Endothelial cell of umbilical vein (primary cell): ENCODE measurements around the gene EIF4A3. TPM values are rescaled to one million over a fixed set of nuclear protein-coding genes. Genes with fewer than 3 reads are reported as not detected.

Source experiments
- BruUV-seq: library from RNA; stranded (reverse); fragments of 400-500 nt; replicated peaks from 2 replicates; lab custom pipeline; 2021; lab: Mats Ljungman, UMichigan
- CTCF ChIA-PET: fragments of 300-600, 350-600 bp; sonication (Branson Sonifier 250); formaldehyde crosslinking; loops from one replicate; lab custom pipeline; 2021; ENCODE audit warnings: antibody characterized with exemption, inconsistent platforms; lab: Charles Lee
- POLR2A ChIA-PET: fragments of 300-600, 350-600 bp; sonication (Branson Sonifier 250); formaldehyde crosslinking; loops from one replicate; lab custom pipeline; 2021; ENCODE audit warnings: antibody characterized with exemption, inconsistent platforms; lab: Charles Lee
- DNase-seq: peaks from one replicate; pipeline ENCODE4 v3.0.0-alpha.2; 2011; ENCODE audit warnings: low read depth, low spot score
- FAIRE-seq: peaks from 2 replicates; lab custom pipeline; 2011; peaks lifted over from hg19 to GRCh38; lab: Jason Lieb, UNC
- H2AFZ ChIP-seq: 2 replicates; pipeline ENCODE4 v1.6.0; 2012; ENCODE audit warnings: low read depth, low read length, control low read depth, inconsistent platforms
- H3K27ac ChIP-seq: 2 replicates; pipeline ENCODE4 v1.5.1; 2011; ENCODE audit warnings: low read depth, mild to moderate bottlenecking, control low read depth, low read length, moderate library complexity; ENCODE audit not compliant: insufficient read depth
- H3K27me3 ChIP-seq, 2 experiments: 2 replicates each; pipeline versions ENCODE4 v1.6.0 to v1.6.1; 2011; ENCODE audit warnings: low read length in 2 of 2, mixed read lengths in 1 of 2; ENCODE audit not compliant: control insufficient read depth in 2 of 2, insufficient read depth in 2 of 2
- H3K36me3 ChIP-seq, 2 experiments: 2 replicates in 1 of 2; 3 replicates in 1 of 2; pipeline ENCODE4 v1.5.1; 2011; ENCODE audit warnings: low read length in 2 of 2, mild to moderate bottlenecking in 1 of 2, moderate library complexity in 1 of 2; ENCODE audit not compliant: control insufficient read depth in 2 of 2, insufficient read depth in 2 of 2; ENCODE audit errors: extremely low read depth in 1 of 2
- H3K4me1 ChIP-seq: 3 replicates; pipeline ENCODE4 v1.5.1; 2011; ENCODE audit warnings: mild to moderate bottlenecking, low read length; ENCODE audit not compliant: control insufficient read depth, insufficient read depth; ENCODE audit errors: extremely low read depth
- H3K4me2 ChIP-seq: 2 replicates; pipeline ENCODE4 v1.6.1; 2011; ENCODE audit warnings: low read length, control low read depth, mixed read lengths; ENCODE audit not compliant: insufficient read depth
- H3K4me3 ChIP-seq, 3 experiments: fragments of 200-600 bp in 1 of 3; sonication (generic), shearing (Covaris generic) in 1 of 3; replicated peaks in 1 of 3; 2 replicates each; pipeline ENCODE4 v1.5.1; 2011 to 2016; ENCODE audit warnings: control low read depth in 3 of 3, low read length in 3 of 3, mild to moderate bottlenecking in 2 of 3, inconsistent platforms in 1 of 3, low read depth in 1 of 3, moderate library complexity in 1 of 3; ENCODE audit not compliant: insufficient read depth in 1 of 3
- H3K79me2 ChIP-seq: 2 replicates; pipeline ENCODE4 v1.6.0; 2012; ENCODE audit warnings: low read length, inconsistent platforms; ENCODE audit not compliant: control insufficient read depth, insufficient read depth
- H3K9ac ChIP-seq: replicated peaks from 2 replicates; pipeline ENCODE3; 2011; ENCODE audit warnings: low read length, control low read depth; ENCODE audit not compliant: insufficient read depth; ENCODE audit errors: extremely low read depth
- H3K9me1 ChIP-seq: replicated peaks from 3 replicates; pipeline ENCODE4 v1.6.0; 2011; ENCODE audit warnings: mild to moderate bottlenecking, low read length; ENCODE audit not compliant: control insufficient read depth, insufficient read depth; ENCODE audit errors: extremely low read depth
- H3K9me3 ChIP-seq: replicated peaks from 2 replicates; pipeline ENCODE4 v1.5.1; 2012; ENCODE audit warnings: low read length, inconsistent platforms; ENCODE audit not compliant: control insufficient read depth, insufficient read depth
- H4K20me1 ChIP-seq: replicated peaks from 2 replicates; pipeline ENCODE3; 2011; ENCODE audit warnings: mild to moderate bottlenecking, low read length; ENCODE audit not compliant: control insufficient read depth, insufficient read depth; ENCODE audit errors: extremely low read depth
- CTCF ChIP-seq, 2 donors: IDR thresholded peaks; 1 replicate in 1 of 2; 2 replicates in 1 of 2; pipeline ENCODE4 v1.5.1; 2011; ENCODE audit warnings: low read length in 2 of 2, mild to moderate bottlenecking in 2 of 2, moderate library complexity in 2 of 2, control low read depth in 1 of 2, inconsistent platforms in 1 of 2, low read depth in 1 of 2; ENCODE audit not compliant: insufficient read depth in 1 of 2; ENCODE audit errors: extremely low read depth in 1 of 2
- EZH2 ChIP-seq: IDR thresholded peaks from 2 replicates; pipeline ENCODE4 v1.6.1; 2012; ENCODE audit warnings: borderline replicate concordance, low read depth, mild to moderate bottlenecking, moderate library complexity, low read length, inconsistent platforms; ENCODE audit not compliant: severe bottlenecking
- FOS ChIP-seq: IDR thresholded peaks from 2 replicates; pipeline ENCODE4 v1.6.1; 2011; ENCODE audit warnings: mild to moderate bottlenecking, low read length, moderate library complexity, borderline replicate concordance; ENCODE audit not compliant: insufficient read depth
- GATA2 ChIP-seq: IDR thresholded peaks from 2 replicates; pipeline ENCODE4 v1.7.0; 2011; ENCODE audit warnings: low read depth, mild to moderate bottlenecking, moderate library complexity, mixed read lengths, low read length; ENCODE audit not compliant: insufficient read length, insufficient read depth
- JUN ChIP-seq: IDR thresholded peaks from 2 replicates; pipeline ENCODE4 v1.6.1; 2011; ENCODE audit warnings: borderline replicate concordance, low read depth; ENCODE audit not compliant: insufficient read length, insufficient read depth
- MAX ChIP-seq: IDR thresholded peaks from 2 replicates; pipeline ENCODE4 v1.6.1; 2011; ENCODE audit not compliant: insufficient read depth, insufficient read length
- MYC ChIP-seq: IDR thresholded peaks from one replicate; pipeline ENCODE4 v1.6.1; 2011; ENCODE audit warnings: mild to moderate bottlenecking, low read depth, low read length
- POLR2A ChIP-seq: IDR thresholded peaks from 2 replicates; pipeline ENCODE4 v1.6.1; 2012; ENCODE audit warnings: low read depth, mild to moderate bottlenecking, control low read depth, low read length
- POLR2AphosphoS5 ChIP-seq: IDR thresholded peaks from 2 replicates; pipeline ENCODE4 v1.6.1; 2012; ENCODE audit warnings: low read depth, mild to moderate bottlenecking, control low read depth, low read length, moderate library complexity; ENCODE audit not compliant: insufficient read depth
- dilution Hi-C: fragments of 300-500 bp; cut with MboI; formaldehyde crosslinking; loops from one replicate; pipeline ENCODE4 v1.15.0; 2019; ENCODE audit warnings: low sequenced_read_pairs; ENCODE audit not compliant: extremely low pct_ligation_motif_present
- intact Hi-C: fragments of 100-400 bp; cut with micrococcal nuclease; formaldehyde crosslinking; loops from one replicate; pipeline ENCODE4 v1.10.0; 2022
- polyA plus RNA-seq, 4 experiments: library from polyadenylated mRNA; depleted of rRNA in 3 of 4; stranded (reverse) in 3 of 4; unstranded in 1 of 4; fragments of >200 nt; gene quantifications; 2 replicates each; pipeline versions ENCODE4 v1.2.1 to v1.2.3, GENCODE V29; 2011 to 2012; ENCODE audit warnings: missing spikeins in 1 of 4
- total RNA-seq: library from RNA; stranded (reverse); gene quantifications from 2 replicates; pipeline ENCODE4 v1.2.3, GENCODE V29; 2021

EIF4A3 gene
- total and polyA plus RNA-seq, 2 donors (not counting 3 experiments of a cell fraction or from before 2014, with no cell fraction given): 90.4 to 94.5 TPM

GRCh38 chr17:80097844-80098691 is 48.9 kb downstream of the EIF4A3 start:
- Histone ChIP-seq H3K4me3 (no peak overlapping the region), H3K4me1 (peaks cover 10% of the 10 kb centered on the region), H3K9ac (no peak overlapping the region), H3K4me2 (no peak overlapping the region), H3K27me3 (no peaks in the 10 kb centered on the region), H3K9me1 (no peaks in the 10 kb centered on the region), H3K9me3 (no peaks in the 10 kb centered on the region), H2AFZ (no peak overlapping the region), H3K79me2 (no peaks in the 10 kb centered on the region), H4K20me1 (no peaks in the 10 kb centered on the region), H3K27ac (no peak overlapping the region), H3K36me3 (no peaks in the 10 kb centered on the region)
- intact Hi-C loops (no loop called here), dilution Hi-C loops (no loop called here)
- no peak for FAIRE-seq
- TF ChIP-seq GATA2: no peak
- TF ChIP-seq CTCF (IDR thresholded peaks at IDR 0.05; ENCODE audit: extremely low read depth in 1 of 2, insufficient read depth in 1 of 2, low read depth in 1 of 2, low read length in 2 of 2): no peak
- TF ChIP-seq POLR2AphosphoS5: no peak
- no peak for TF ChIP-seq EZH2
- no peak for TF ChIP-seq POLR2A
- TF ChIP-seq JUN: no peak
- TF ChIP-seq MAX: no peak
- TF ChIP-seq MYC: no peak
- TF ChIP-seq FOS: no peak
- BruUV-seq: no TSS peak
- DNase-seq: no peak
- CTCF ChIA-PET: interaction anchor here (0.6 kb wide), 1 partner anchor 39 kb away, joined by 3 read pairs; no protein-coding TSS in a partner anchor
- POLR2A ChIA-PET: no interaction called here
